Hepatocyte (in vitro differentiated cells): ENCODE measurements around the gene OLIG3.
A peak's percentile ranks its signal among the peaks of the same experiment; 100 is the strongest.

Experiments used
- CTCF ChIP-seq: fragments of 200-600 bp; sonication (generic); IDR thresholded peaks from 2 replicates; pipeline ENCODE4 v1.5.1; 2016; ENCODE audit warnings: antibody characterized with exemption, mild to moderate bottlenecking; ENCODE audit not compliant: poor library complexity
- EZH2 ChIP-seq: fragments of 200-600 bp; sonication (generic); IDR thresholded peaks from 2 replicates; pipeline ENCODE4 v1.6.1; 2016; ENCODE audit warnings: antibody characterized with exemption, mild to moderate bottlenecking, borderline replicate concordance

- TF ChIP-seq CTCF (no peak), EZH2 (peak; percentile 93)
These were observed at the start of gene OLIG3 for GRCh38 chr6:137494281-137494987.
